ENCODE measurements around the gene PLEKHJ1. TPM values are rescaled to one million over a fixed set of nuclear protein-coding genes. Genes with fewer than 3 reads are reported as not detected.
A peak's percentile ranks its signal among the peaks of the same experiment; 100 is the strongest.

Gene PLEKHJ1
- total RNA-seq, 3 donors from 2014 or later = 132 to 231 (median 189) TPM

DNA sequence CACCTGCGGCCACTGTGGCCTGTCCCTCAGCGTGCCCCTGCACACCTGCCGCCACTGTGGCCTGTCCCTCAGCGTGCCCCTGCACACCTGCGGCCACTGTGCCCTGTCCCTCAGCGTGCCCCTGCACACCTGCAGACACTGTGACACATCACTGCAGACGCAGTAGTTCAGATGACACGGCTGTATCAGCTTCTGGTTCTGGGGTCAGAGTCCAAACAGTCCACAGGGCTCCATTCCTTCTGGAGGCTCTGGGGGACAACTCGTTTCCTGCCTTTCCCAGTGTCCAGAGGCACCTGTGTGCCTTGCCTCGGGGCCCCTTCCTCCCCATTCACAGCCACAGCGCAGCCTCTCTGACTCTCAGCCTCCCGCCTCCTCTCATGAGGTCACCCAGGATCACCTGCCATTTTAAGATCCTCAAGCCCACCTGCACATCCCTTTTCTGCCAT lies 6.0 kb upstream of the PLEKHJ1 start:
- TF ChIP-seq, protein P1, sequence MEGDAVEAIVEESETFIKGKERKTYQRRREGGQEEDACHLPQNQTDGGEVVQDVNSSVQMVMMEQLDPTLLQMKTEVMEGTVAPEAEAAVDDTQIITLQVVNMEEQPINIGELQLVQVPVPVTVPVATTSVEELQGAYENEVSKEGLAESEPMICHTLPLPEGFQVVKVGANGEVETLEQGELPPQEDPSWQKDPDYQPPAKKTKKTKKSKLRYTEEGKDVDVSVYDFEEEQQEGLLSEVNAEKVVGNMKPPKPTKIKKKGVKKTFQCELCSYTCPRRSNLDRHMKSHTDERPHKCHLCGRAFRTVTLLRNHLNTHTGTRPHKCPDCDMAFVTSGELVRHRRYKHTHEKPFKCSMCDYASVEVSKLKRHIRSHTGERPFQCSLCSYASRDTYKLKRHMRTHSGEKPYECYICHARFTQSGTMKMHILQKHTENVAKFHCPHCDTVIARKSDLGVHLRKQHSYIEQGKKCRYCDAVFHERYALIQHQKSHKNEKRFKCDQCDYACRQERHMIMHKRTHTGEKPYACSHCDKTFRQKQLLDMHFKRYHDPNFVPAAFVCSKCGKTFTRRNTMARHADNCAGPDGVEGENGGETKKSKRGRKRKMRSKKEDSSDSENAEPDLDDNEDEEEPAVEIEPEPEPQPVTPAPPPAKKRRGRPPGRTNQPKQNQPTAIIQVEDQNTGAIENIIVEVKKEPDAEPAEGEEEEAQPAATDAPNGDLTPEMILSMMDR (IDR thresholded peaks at IDR 0.05) = no peak
- Histone ChIP-seq H3K9me3 (no peaks in the 10 kb centered on the region), H3K4me3 (no peak overlapping the region), H3K36me3 (ENCODE audit: low read depth) (peaks cover 16% of the 10 kb centered on the region), H3K4me1 (ENCODE audit: low read depth) (peaks cover 50% of the 10 kb centered on the region)
- intact Hi-C loops (cut with DNase I, micrococcal nuclease) = no loop called here
- DNase-seq (no peak), ATAC-seq (peak; percentile 75)

DNA sequence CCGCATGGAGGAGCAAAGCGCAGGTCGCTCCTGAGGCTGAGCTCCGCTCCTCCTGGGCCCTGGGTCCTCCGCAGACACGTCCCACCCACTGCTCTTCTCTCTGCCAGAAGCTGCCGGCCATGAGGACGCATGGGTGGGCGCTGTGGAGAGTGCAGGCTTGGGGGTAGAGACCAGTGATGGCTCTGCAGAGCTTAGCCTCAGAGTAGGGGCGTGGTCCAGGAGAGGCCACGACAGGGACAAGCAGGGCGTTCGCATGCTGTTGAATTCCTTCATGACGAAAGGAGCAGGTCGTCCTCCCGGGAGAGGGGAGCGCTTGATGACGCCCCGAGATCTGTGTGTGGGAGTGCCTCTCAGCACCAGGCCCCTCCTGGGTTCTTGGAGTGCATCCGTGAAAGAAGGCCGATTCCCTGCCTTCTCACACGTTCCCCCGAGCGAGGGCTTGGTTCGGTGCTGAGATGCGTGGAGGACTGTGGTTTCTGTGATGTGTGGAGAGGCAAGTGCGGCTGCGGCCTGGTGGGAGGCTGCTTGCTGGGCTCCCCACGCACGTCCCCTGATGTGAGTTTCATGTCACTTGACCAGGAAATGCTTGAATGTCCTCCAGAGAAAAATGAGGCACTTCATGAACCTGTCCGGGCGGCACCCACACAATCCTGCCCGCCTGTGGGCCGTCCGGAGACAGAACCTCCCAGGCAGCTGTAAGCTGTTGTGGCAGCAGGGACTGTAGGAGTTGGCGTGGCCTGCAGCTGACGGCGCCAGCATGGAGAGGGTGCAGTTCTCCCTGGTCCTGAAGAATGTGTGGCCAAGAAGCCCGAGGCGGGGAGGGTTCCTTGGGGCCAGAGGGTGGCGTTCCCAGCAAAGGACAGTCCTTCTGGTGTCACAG lies 5.0 kb upstream of the PLEKHJ1 start:
- H3K4me3 ChIP-seq = no peak overlapping the region
- H3K4me1 ChIP-seq (ENCODE audit: low read depth) = peaks cover 50% of the 10 kb centered on the region
- intact Hi-C loops (cut with DNase I, micrococcal nuclease) = no loop called here
- no peaks in the 10 kb centered on the region for H3K9me3 ChIP-seq
- no peak for ATAC-seq
- H3K36me3 ChIP-seq (ENCODE audit: low read depth) = peaks cover 12% of the 10 kb centered on the region
- TF ChIP-seq, protein P1 (IDR thresholded peaks at IDR 0.05) = no peak
- no peak for DNase-seq

GRCh38 chr19:2239771-2240770 lies 3.9 kb upstream of the PLEKHJ1 start:
- no peak for DNase-seq
- intact Hi-C loops (cut with DNase I, micrococcal nuclease) = loop anchor here (5.0 to 10.0 kb wide), 2 partner anchors 32 to 85 kb away; partner anchors contain the start of genes LSM7 (in 1 of the 2) and SPPL2B (in 1 of the 2)
- H3K9me3 ChIP-seq = no peaks in the 10 kb centered on the region
- TF ChIP-seq, protein P1 (IDR thresholded peaks at IDR 0.05) = no peak
- H3K4me1 ChIP-seq (ENCODE audit: low read depth) = peaks cover 53% of the 10 kb centered on the region
- no peak for ATAC-seq
- H3K36me3 ChIP-seq (ENCODE audit: low read depth) = peaks cover 9% of the 10 kb centered on the region
- H3K4me3 ChIP-seq = no peak overlapping the region

DNA sequence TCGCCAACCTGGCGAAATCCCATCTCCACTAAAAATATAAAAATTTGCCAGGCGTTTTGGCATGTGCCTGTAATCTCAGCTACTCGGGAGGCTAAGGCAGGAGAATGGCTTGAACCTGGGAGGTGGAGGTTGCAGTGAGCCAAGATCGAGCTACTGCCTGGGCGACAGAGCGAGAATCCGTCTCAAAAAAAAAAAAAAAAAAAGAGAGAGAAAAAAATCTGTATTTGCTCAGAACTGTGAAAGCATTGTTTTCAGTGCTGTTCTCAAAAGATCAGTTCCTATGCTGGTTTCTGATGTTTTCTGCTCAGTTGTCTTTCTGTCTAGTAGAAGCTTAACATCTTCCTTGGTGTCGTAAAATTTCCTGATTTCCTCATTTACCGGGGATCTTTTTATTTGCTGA lies 3.0 kb upstream of the PLEKHJ1 start:
- Histone ChIP-seq H3K36me3 (ENCODE audit: low read depth) (peaks cover under 1% of the 10 kb centered on the region), H3K4me1 (ENCODE audit: low read depth) (peaks cover 62% of the 10 kb centered on the region), H3K4me3 (no peak overlapping the region), H3K9me3 (no peaks in the 10 kb centered on the region)
- intact Hi-C loops (cut with DNase I, micrococcal nuclease) = loop anchor here (5.0 to 10.0 kb wide), 2 partner anchors 33 to 86 kb away; partner anchors contain the start of genes LSM7 (in 1 of the 2) and SPPL2B (in 1 of the 2)
- TF ChIP-seq, protein P1 (IDR thresholded peaks at IDR 0.05) = no peak
- no peak for DNase-seq
- ATAC-seq = no peak

- Histone ChIP-seq H3K4me3 (no peak overlapping the region), H3K36me3 (ENCODE audit: low read depth) (no peaks in the 10 kb centered on the region), H3K9me3 (no peaks in the 10 kb centered on the region), H3K4me1 (ENCODE audit: low read depth) (peaks cover 56% of the 10 kb centered on the region)
- DNase-seq (no peak), ATAC-seq (no peak)
- intact Hi-C loops (cut with DNase I, micrococcal nuclease) = loop anchor here (5.0 to 10.0 kb wide), 2 partner anchors 34 to 87 kb away; partner anchors contain the start of genes LSM7 (in 1 of the 2) and SPPL2B (in 1 of the 2)
- TF ChIP-seq, protein P1 (IDR thresholded peaks at IDR 0.05) = no peak
Observed at GRCh38 chr19:2237869-2238153, 1.7 kb upstream of the PLEKHJ1 start.
